ENCODE results near the gene TRAPPC2L.

GRCh38 chr16:88843256-88843655 is 13.7 kb upstream of the TRAPPC2L start:
- TF ChIP-seq, protein P1, sequence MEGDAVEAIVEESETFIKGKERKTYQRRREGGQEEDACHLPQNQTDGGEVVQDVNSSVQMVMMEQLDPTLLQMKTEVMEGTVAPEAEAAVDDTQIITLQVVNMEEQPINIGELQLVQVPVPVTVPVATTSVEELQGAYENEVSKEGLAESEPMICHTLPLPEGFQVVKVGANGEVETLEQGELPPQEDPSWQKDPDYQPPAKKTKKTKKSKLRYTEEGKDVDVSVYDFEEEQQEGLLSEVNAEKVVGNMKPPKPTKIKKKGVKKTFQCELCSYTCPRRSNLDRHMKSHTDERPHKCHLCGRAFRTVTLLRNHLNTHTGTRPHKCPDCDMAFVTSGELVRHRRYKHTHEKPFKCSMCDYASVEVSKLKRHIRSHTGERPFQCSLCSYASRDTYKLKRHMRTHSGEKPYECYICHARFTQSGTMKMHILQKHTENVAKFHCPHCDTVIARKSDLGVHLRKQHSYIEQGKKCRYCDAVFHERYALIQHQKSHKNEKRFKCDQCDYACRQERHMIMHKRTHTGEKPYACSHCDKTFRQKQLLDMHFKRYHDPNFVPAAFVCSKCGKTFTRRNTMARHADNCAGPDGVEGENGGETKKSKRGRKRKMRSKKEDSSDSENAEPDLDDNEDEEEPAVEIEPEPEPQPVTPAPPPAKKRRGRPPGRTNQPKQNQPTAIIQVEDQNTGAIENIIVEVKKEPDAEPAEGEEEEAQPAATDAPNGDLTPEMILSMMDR (IDR thresholded peaks at IDR 0.05), result no peak
- TF ChIP-seq POLR2A (IDR thresholded peaks at IDR 0.05) (no peak), POLR2AphosphoS5 (IDR thresholded peaks at IDR 0.05) (no peak)

Data from upper lobe of left lung (tissue), 4 donors.